Hippocampal formation (tissue), 2 donors: ENCODE data around the gene SRSF10.
"Not testable (repeated sequence)": the region's sequence is repeated elsewhere in the genome, so short reads cannot be mapped to it uniquely, and the experiment has no call there.

Source experiments
- DNase-seq, 2 donors: peaks; one replicate each; lab custom pipeline; 2025; lab: John Stamatoyannopoulos, UW

Gene SRSF10

GRCh38 chr1:23958810-23959460 is 21.2 kb downstream of the SRSF10 start:
- peak; percentile 26 to 65 for DNase-seq

GRCh38 chr1:23958040-23958809 is 21.9 kb downstream of the SRSF10 start:
- DNase-seq = not testable (repeated sequence)

GRCh38 chr1:23957096-23957495 is 23.0 kb downstream of the SRSF10 start:
- no peak for DNase-seq

- DNase-seq = no peak
Measured at GRCh38 chr1:23953020-23953419, 27.1 kb downstream of the SRSF10 start.

- no peak for DNase-seq
Measured at GRCh38 chr1:23947366-23947765, 32.8 kb downstream of the SRSF10 start.

GRCh38 chr1:23936481-23937176 is 43.5 kb downstream of the SRSF10 start:
- DNase-seq = no peak

- no peak for DNase-seq
Measured at GRCh38 chr1:23931491-23931880, 48.6 kb downstream of the SRSF10 start.

GRCh38 chr1:23930861-23931490 is 49.2 kb downstream of the SRSF10 start:
- DNase-seq = no peak

GRCh38 chr1:23930270-23930669 is 49.9 kb downstream of the SRSF10 start:
- DNase-seq = no peak

GRCh38 chr1:23928789-23929188 is 51.3 kb downstream of the SRSF10 start:
- DNase-seq = no peak

GRCh38 chr1:23927097-23927496 is 53.0 kb downstream of the SRSF10 start:
- DNase-seq = no peak

GRCh38 chr1:23925279-23925678 is 54.8 kb downstream of the SRSF10 start:
- no peak for DNase-seq

- no peak for DNase-seq
Measured at GRCh38 chr1:23924601-23925000, 55.5 kb downstream of the SRSF10 start.

GRCh38 chr1:23923592-23924499 is 56.3 kb downstream of the SRSF10 start:
- no peak for DNase-seq

GRCh38 chr1:23922321-23922943 is 57.7 kb downstream of the SRSF10 start:
- DNase-seq = no peak

GRCh38 chr1:23916209-23917131 is 63.7 kb downstream of the SRSF10 start:
- DNase-seq = peak in 1 of 2 donors; percentile 30

GRCh38 chr1:23915466-23915865 is 64.7 kb downstream of the SRSF10 start:
- no peak for DNase-seq

- no peak for DNase-seq
Measured at GRCh38 chr1:23914921-23915320, 65.2 kb downstream of the SRSF10 start.
